GM12878 (cell line): ENCODE measurements around the gene CRKL. TPM values are rescaled to one million over a fixed set of nuclear protein-coding genes. Genes with fewer than 3 reads are reported as not detected.

ENCODE experiments used
- ATAC-seq: fragments of 200-7000 bp; cut with Tn5 transposase; 3 replicates; pipeline ENCODE4 v1.9.1; 2020; ENCODE audit warnings: mild to moderate bottlenecking, moderate library complexity
- BruUV-seq: library from RNA; stranded (reverse); fragments of 400-500 nt; replicated peaks from 2 replicates; lab custom pipeline; 2021; lab: Mats Ljungman, UMichigan
- CTCF ChIA-PET: fragments of 300-600 bp; sonication (Branson Sonifier 250); formaldehyde crosslinking; extraction: SDS; loops from one replicate; lab custom pipeline; 2021; ENCODE audit warnings: inconsistent platforms; lab: Yijun Ruan, JAX
- POLR2A ChIA-PET: fragments of 350-600 bp; formaldehyde crosslinking; extraction: SDS; loops from one replicate; lab custom pipeline; 2021; ENCODE audit warnings: inconsistent platforms; lab: Charles Lee
- RAD21 ChIA-PET: fragments of 300-600 bp; sonication (Branson Sonifier 250); formaldehyde crosslinking; loops from one replicate; lab custom pipeline; 2023; ENCODE audit warnings: antibody characterized with exemption; ENCODE audit not compliant: unreplicated experiment; lab: Charles Lee
- SMC1A ChIA-PET: fragments of 300-600 bp; sonication (Branson Sonifier 250); formaldehyde crosslinking; loops from one replicate; lab custom pipeline; 2023; ENCODE audit not compliant: unreplicated experiment, uncharacterized antibody; lab: Charles Lee
- DNase-seq: peaks from one replicate; pipeline ENCODE4 v3.0.0-alpha.2; 2011; ENCODE audit warnings: low read depth, low spot score
- FAIRE-seq: peaks from 3 replicates; lab custom pipeline; 2011; peaks lifted over from hg19 to GRCh38; lab: Jason Lieb, UNC
- H2AFZ ChIP-seq: 2 replicates; pipeline ENCODE4 v1.6.0; 2011; ENCODE audit warnings: low read depth, low read length, control low read depth; ENCODE audit not compliant: control insufficient read depth
- H3K27ac ChIP-seq: 2 replicates; pipeline ENCODE4 v1.5.1; 2011; ENCODE audit warnings: control low read depth; ENCODE audit not compliant: control insufficient read depth, insufficient read depth
- H3K27me3 ChIP-seq, 2 experiments: replicated peaks in 1 of 2; 2 replicates each; pipeline versions ENCODE4 v1.6.0 to v1.6.1; 2011; ENCODE audit warnings: low read length in 1 of 2; ENCODE audit not compliant: control insufficient read depth in 2 of 2, insufficient read depth in 2 of 2
- H3K36me3 ChIP-seq, 2 experiments: 2 replicates each; pipeline ENCODE4 v1.5.1; 2011; ENCODE audit warnings: low read length in 1 of 2; ENCODE audit not compliant: control insufficient read depth in 2 of 2, insufficient read depth in 2 of 2
- H3K4me1 ChIP-seq: 2 replicates; pipeline ENCODE4 v1.6.1; 2011; ENCODE audit warnings: mild to moderate bottlenecking, low read length, moderate library complexity, mixed read lengths; ENCODE audit not compliant: control insufficient read depth, insufficient read depth
- H3K4me2 ChIP-seq: 2 replicates; pipeline ENCODE4 v1.6.0; 2011; ENCODE audit warnings: control low read depth; ENCODE audit not compliant: control insufficient read depth, insufficient read depth
- H3K4me3 ChIP-seq: fragments of 200-600 bp; sonication (generic); 2 replicates; pipeline ENCODE4 v1.5.1; 2016
- H3K79me2 ChIP-seq: 2 replicates; pipeline ENCODE4 v1.6.0; 2011; ENCODE audit warnings: low read length; ENCODE audit not compliant: control insufficient read depth, insufficient read depth
- H3K9ac ChIP-seq: 2 replicates; pipeline ENCODE4 v1.8.0; 2011; ENCODE audit warnings: low read length, control low read depth, mixed read lengths; ENCODE audit not compliant: control insufficient read depth, insufficient read depth
- H3K9me3 ChIP-seq: replicated peaks from 3 replicates; pipeline ENCODE4 v1.5.1; 2011; ENCODE audit warnings: mild to moderate bottlenecking, low read length; ENCODE audit not compliant: control insufficient read depth, insufficient read depth
- H4K20me1 ChIP-seq: 2 replicates; pipeline ENCODE4 v1.6.0; 2011; ENCODE audit not compliant: control insufficient read depth, insufficient read depth
- EED ChIP-seq: sonication (generic); IDR thresholded peaks from 2 replicates; pipeline ENCODE4 v1.6.1; 2016; ENCODE audit warnings: antibody characterized with exemption, low read depth
- RAD21 ChIP-seq: IDR thresholded peaks from 2 replicates; pipeline ENCODE4 v1.6.1; 2011; ENCODE audit warnings: mild to moderate bottlenecking, low read depth, low read length, moderate library complexity; ENCODE audit not compliant: insufficient read depth
- SMAD5 ChIP-seq: IDR thresholded peaks from 2 replicates; pipeline ENCODE4 v1.6.1; 2016; ENCODE audit warnings: antibody characterized with exemption, low read depth
- WGBS: methylation state at CpG from one replicate; pipeline ENCODE4 v1.1.6; 2016; ENCODE audit warnings: low lambda C conversion rate; ENCODE audit not compliant: insufficient replicate concordance, insufficient coverage; ENCODE audit errors: missing lambda C conversion rate; 5-methylcytosine and 5-hydroxymethylcytosine counted together
- in situ Hi-C: fragments of 300-500 bp; cut with MboI; formaldehyde crosslinking; loops from 9 replicates; pipeline ENCODE4 v1.14.3; 2018; ENCODE audit warnings: mixed read lengths
- intact Hi-C: fragments of 100-400 bp; cut with micrococcal nuclease; formaldehyde crosslinking; loops from one replicate; pipeline ENCODE4 v1.14.2; 2022; ENCODE audit not compliant: unreplicated experiment
- polyA plus RNA-seq, 11 experiments: library from polyadenylated mRNA; depleted of rRNA in 4 of 11; unstranded in 6 of 11; stranded (reverse) in 5 of 11; fragments of >200 nt; fragmentation: Nextera tagmentation in 4 of 11; fragmentation: Illumina TruSeq in 1 of 11; extraction: Ambion mirVana in 4 of 11; extraction: Trizol in 1 of 11; gene quantifications; 1 replicate in 1 of 11; 2 replicates in 10 of 11; pipeline versions ENCODE4 v1.2.1 to v1.2.3, GENCODE V29; 2011 to 2016; ENCODE audit warnings: inconsistent platforms in 2 of 11, missing spikeins in 2 of 11, low read depth in 1 of 11
- total RNA-seq, 4 experiments: library from RNA; depleted of rRNA in 3 of 4; stranded (reverse); fragments of >200 nt in 3 of 4; fragmentation: Illumina TruSeq in 1 of 4; extraction: Trizol in 1 of 4; gene quantifications; 2 replicates each; pipeline versions ENCODE4 v1.2.1 to v1.2.3, GENCODE V29; 2013 to 2021
- TF ChIP-seq, protein P1 (sequence below): fragments of 150-350 bp; IDR thresholded peaks from 2 replicates; pipeline ENCODE4 v1.6.1; 2014; ENCODE audit warnings: mild to moderate bottlenecking, low read depth, low read length
- TF ChIP-seq, protein P2 (sequence below): fragments of 450-650 bp; IDR thresholded peaks from 2 replicates; pipeline ENCODE4 v1.6.1; 2017; ENCODE audit warnings: antibody characterized with exemption, mild to moderate bottlenecking, moderate library complexity
- TF ChIP-seq, protein P3 (sequence below): fragments of 450-650 bp; IDR thresholded peaks from 2 replicates; pipeline ENCODE4 v1.6.1; 2016; ENCODE audit warnings: mild to moderate bottlenecking

The CRKL gene
- total and polyA plus RNA-seq, 10 of the 15 experiments (the other 5 are each of a cell fraction or from before 2014, with no cell fraction given), result 12.6 to 61.2 (median 32.7) TPM

DNA sequence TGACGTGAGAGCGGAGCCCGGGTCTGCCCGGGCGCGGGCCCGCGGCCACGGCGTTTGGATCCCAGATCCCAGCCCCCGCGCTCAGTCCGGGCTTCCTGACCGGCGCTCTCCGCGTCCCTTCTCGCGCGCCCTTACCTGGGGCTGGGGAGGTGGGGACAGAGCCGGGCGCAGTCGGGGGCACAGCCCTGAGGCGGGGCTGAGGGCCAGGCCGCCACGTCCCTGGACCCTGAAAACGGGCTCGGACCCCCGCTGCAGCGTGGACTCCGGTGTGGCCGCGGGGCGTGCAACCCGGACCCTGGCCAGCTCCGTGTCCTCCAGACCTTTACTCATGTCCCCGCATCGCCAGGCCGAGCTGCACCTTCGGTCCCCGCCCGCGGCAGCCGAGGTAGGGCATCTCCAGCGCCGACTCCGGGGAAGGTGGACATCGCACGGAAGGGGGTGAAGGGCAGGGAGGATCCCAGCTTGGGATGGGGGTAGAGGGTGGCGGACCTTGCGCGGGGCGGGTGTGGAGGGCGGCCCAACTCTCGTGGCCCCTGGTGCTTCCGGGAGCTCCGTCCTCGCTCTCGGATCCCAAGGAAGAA, 40.0 kb downstream of the CRKL start:
- Histone ChIP-seq H3K4me3 (peak overlapping the region; percentile 75), H3K36me3 (peaks cover 0 to 17% of the 10 kb centered on the region in 2 experiments; a peak in 2 of 4 replicates), H3K79me2 (no peaks in the 10 kb centered on the region; the same call in 1 of the 2 replicates), H3K27ac (no peak overlapping the region), H3K4me2 (peak overlapping the region; percentile 90), H3K27me3 (no peaks in the 10 kb centered on the region; a peak in 1 of 4 replicates), H3K9me3 (no peaks in the 10 kb centered on the region), H2AFZ (peak overlapping the region; percentile 64), H3K4me1 (peaks cover 5% of the 10 kb centered on the region; the same call in 1 of the 2 replicates), H3K9ac (peak overlapping the region; percentile 68), H4K20me1 (no peaks in the 10 kb centered on the region; the same call in none of the 2 replicates)
- BruUV-seq, result no TSS peak
- FAIRE-seq (no peak), DNase-seq (no peak), ATAC-seq (peak; percentile 47)
- ChIA-PET SMC1A (interaction anchor here (0.6 to 1.5 kb wide), 3 partner anchors 31 to 71 kb away, joined by 3 to 9 read pairs (median 3); no protein-coding TSS in a partner anchor), POLR2A (interaction anchor here (0.6 kb wide), 1 partner anchor 793 kb away, joined by 3 read pairs; no protein-coding TSS in a partner anchor), CTCF (interaction anchor here (1.5 kb wide), 1 partner anchor 36 kb away, joined by 4 read pairs; no protein-coding TSS in a partner anchor), RAD21 (interaction anchor here (0.8 to 1.6 kb wide), 3 partner anchors 34 to 71 kb away, joined by 3 to 4 read pairs (median 3); partner anchors contain the start of gene CRKL)
- WGBS, result 4% methylated on average over 38 of the region's 59 CpGs
- TF ChIP-seq RAD21 (no peak), EED (no peak), SMAD5 (no peak)
- TF ChIP-seq, protein P1, sequence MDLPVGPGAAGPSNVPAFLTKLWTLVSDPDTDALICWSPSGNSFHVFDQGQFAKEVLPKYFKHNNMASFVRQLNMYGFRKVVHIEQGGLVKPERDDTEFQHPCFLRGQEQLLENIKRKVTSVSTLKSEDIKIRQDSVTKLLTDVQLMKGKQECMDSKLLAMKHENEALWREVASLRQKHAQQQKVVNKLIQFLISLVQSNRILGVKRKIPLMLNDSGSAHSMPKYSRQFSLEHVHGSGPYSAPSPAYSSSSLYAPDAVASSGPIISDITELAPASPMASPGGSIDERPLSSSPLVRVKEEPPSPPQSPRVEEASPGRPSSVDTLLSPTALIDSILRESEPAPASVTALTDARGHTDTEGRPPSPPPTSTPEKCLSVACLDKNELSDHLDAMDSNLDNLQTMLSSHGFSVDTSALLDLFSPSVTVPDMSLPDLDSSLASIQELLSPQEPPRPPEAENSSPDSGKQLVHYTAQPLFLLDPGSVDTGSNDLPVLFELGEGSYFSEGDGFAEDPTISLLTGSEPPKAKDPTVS, result no peak
- TF ChIP-seq, protein P2, sequence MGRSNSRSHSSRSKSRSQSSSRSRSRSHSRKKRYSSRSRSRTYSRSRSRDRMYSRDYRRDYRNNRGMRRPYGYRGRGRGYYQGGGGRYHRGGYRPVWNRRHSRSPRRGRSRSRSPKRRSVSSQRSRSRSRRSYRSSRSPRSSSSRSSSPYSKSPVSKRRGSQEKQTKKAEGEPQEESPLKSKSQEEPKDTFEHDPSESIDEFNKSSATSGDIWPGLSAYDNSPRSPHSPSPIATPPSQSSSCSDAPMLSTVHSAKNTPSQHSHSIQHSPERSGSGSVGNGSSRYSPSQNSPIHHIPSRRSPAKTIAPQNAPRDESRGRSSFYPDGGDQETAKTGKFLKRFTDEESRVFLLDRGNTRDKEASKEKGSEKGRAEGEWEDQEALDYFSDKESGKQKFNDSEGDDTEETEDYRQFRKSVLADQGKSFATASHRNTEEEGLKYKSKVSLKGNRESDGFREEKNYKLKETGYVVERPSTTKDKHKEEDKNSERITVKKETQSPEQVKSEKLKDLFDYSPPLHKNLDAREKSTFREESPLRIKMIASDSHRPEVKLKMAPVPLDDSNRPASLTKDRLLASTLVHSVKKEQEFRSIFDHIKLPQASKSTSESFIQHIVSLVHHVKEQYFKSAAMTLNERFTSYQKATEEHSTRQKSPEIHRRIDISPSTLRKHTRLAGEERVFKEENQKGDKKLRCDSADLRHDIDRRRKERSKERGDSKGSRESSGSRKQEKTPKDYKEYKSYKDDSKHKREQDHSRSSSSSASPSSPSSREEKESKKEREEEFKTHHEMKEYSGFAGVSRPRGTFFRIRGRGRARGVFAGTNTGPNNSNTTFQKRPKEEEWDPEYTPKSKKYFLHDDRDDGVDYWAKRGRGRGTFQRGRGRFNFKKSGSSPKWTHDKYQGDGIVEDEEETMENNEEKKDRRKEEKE, result no peak
- TF ChIP-seq, protein P3, sequence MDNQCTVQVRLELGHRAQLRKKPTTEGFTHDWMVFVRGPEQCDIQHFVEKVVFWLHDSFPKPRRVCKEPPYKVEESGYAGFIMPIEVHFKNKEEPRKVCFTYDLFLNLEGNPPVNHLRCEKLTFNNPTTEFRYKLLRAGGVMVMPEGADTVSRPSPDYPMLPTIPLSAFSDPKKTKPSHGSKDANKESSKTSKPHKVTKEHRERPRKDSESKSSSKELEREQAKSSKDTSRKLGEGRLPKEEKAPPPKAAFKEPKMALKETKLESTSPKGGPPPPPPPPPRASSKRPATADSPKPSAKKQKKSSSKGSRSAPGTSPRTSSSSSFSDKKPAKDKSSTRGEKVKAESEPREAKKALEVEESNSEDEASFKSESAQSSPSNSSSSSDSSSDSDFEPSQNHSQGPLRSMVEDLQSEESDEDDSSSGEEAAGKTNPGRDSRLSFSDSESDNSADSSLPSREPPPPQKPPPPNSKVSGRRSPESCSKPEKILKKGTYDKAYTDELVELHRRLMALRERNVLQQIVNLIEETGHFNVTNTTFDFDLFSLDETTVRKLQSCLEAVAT, result no peak
- intact Hi-C loops, result no loop called here
- in situ Hi-C loops, result no loop called here
